IMR-90 (cell line): ENCODE results near the gene CST5.

Source experiments
- BHLHE40 ChIP-seq: fragments of 150-350 bp; IDR thresholded peaks from 2 replicates; pipeline ENCODE4 v1.6.1; 2016; ENCODE audit warnings: mild to moderate bottlenecking, low read depth, low read length
- CEBPB ChIP-seq: IDR thresholded peaks from 2 replicates; pipeline ENCODE4 v1.6.1; 2012; ENCODE audit warnings: low read depth, low read length, improper control_type of control experiment
- CHD1 ChIP-seq: IDR thresholded peaks from 2 replicates; pipeline ENCODE4 v1.6.1; 2012; ENCODE audit warnings: low read depth, low read length, improper control_type of control experiment
- FOS ChIP-seq: fragments of 150-350 bp; IDR thresholded peaks from 2 replicates; pipeline ENCODE4 v1.6.1; 2016; ENCODE audit warnings: low read depth, low read length
- MXI1 ChIP-seq: IDR thresholded peaks from 2 replicates; pipeline ENCODE4 v1.6.1; 2012; ENCODE audit warnings: low read depth, mild to moderate bottlenecking, low read length, moderate library complexity, borderline replicate concordance
- RAD21 ChIP-seq: IDR thresholded peaks from 2 replicates; pipeline ENCODE4 v1.6.1; 2012; ENCODE audit warnings: low read length, improper control_type of control experiment
- RCOR1 ChIP-seq: IDR thresholded peaks from 2 replicates; pipeline ENCODE4 v1.6.1; 2012; ENCODE audit warnings: mild to moderate bottlenecking, low read length, improper control_type of control experiment; ENCODE audit not compliant: insufficient replicate concordance
- TF ChIP-seq, protein P1 (sequence below): conservative IDR thresholded peaks from 2 replicates; pipeline ENCODE4 v1.5.1; 2012; ENCODE audit warnings: mild to moderate bottlenecking, low read depth, low read length, improper control_type of control experiment
- TF ChIP-seq, protein P2 (sequence below): fragments of 150-350 bp; IDR thresholded peaks from 2 replicates; pipeline ENCODE4 v1.6.1; 2017; ENCODE audit warnings: mild to moderate bottlenecking, antibody characterized with exemption, low read length, low read depth

DNA sequence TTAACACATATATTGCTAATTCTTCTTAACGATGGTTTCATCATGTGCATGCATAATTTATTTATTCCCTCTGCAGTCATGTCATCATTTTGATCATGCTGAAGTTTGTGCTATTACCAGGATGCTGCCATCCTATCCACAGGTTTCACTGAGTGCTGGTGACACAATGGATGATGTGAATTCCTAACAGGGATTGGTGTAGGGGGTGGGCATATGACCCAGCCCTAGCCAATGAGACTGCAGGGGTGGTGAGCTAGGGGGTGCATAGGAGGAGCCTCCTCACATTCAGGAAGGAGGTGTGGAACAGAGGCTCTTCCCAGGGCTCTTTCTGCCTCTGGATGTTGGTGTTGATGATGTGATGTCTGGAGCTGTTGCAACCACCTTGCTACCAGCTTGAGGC lies 7.5 kb downstream of the CST5 start:
- TF ChIP-seq, protein P1, sequence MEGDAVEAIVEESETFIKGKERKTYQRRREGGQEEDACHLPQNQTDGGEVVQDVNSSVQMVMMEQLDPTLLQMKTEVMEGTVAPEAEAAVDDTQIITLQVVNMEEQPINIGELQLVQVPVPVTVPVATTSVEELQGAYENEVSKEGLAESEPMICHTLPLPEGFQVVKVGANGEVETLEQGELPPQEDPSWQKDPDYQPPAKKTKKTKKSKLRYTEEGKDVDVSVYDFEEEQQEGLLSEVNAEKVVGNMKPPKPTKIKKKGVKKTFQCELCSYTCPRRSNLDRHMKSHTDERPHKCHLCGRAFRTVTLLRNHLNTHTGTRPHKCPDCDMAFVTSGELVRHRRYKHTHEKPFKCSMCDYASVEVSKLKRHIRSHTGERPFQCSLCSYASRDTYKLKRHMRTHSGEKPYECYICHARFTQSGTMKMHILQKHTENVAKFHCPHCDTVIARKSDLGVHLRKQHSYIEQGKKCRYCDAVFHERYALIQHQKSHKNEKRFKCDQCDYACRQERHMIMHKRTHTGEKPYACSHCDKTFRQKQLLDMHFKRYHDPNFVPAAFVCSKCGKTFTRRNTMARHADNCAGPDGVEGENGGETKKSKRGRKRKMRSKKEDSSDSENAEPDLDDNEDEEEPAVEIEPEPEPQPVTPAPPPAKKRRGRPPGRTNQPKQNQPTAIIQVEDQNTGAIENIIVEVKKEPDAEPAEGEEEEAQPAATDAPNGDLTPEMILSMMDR = no peak
- no peak for TF ChIP-seq CHD1
- TF ChIP-seq RCOR1 = no peak
- TF ChIP-seq BHLHE40 = no peak
- no peak for TF ChIP-seq MXI1
- TF ChIP-seq RAD21 = no peak
- no peak for TF ChIP-seq CEBPB
- TF ChIP-seq FOS = no peak
- TF ChIP-seq, protein P2, sequence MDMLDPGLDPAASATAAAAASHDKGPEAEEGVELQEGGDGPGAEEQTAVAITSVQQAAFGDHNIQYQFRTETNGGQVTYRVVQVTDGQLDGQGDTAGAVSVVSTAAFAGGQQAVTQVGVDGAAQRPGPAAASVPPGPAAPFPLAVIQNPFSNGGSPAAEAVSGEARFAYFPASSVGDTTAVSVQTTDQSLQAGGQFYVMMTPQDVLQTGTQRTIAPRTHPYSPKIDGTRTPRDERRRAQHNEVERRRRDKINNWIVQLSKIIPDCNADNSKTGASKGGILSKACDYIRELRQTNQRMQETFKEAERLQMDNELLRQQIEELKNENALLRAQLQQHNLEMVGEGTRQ = no peak
